ENCODE measurements around the gene PPP2R2D. TPM values are rescaled to one million over a fixed set of nuclear protein-coding genes. Genes with fewer than 3 reads are reported as not detected.

PPP2R2D gene
- total RNA-seq, 2 donors from 2014 or later, result 43.1 to 52.4 TPM

DNA sequence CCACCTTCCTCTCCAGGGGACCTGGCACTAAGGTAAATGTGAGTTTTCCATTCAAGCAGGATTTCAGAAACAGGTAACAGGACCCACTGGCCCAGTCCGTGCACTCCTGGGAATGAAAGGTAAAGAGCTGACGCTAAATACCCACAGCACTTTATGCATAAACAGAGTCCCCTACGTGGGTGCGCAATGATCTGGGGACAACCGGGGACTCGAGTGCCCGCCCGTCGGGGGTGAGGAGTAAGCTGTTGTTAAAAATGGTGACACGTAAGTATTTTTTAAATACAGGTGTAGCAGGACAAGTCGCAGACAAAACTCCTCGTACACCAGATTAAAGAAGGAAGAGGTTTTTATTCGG is 47.2 kb upstream of the PPP2R2D start:
- Histone ChIP-seq H3K27me3 (peaks cover 0 to 3% of the 10 kb centered on the region in 2 donors), H3K36me3 (replicated peaks in 1 of 2; ENCODE audit: insufficient read depth in 1 of 2, low read depth in 2 of 2) (no peaks in the 10 kb centered on the region), H3K9me3 (no peaks in the 10 kb centered on the region), H3K4me1 (no peaks in the 10 kb centered on the region), H3K4me3 (no peak overlapping the region), H3K27ac (no peak overlapping the region)
- TF ChIP-seq, protein P1, sequence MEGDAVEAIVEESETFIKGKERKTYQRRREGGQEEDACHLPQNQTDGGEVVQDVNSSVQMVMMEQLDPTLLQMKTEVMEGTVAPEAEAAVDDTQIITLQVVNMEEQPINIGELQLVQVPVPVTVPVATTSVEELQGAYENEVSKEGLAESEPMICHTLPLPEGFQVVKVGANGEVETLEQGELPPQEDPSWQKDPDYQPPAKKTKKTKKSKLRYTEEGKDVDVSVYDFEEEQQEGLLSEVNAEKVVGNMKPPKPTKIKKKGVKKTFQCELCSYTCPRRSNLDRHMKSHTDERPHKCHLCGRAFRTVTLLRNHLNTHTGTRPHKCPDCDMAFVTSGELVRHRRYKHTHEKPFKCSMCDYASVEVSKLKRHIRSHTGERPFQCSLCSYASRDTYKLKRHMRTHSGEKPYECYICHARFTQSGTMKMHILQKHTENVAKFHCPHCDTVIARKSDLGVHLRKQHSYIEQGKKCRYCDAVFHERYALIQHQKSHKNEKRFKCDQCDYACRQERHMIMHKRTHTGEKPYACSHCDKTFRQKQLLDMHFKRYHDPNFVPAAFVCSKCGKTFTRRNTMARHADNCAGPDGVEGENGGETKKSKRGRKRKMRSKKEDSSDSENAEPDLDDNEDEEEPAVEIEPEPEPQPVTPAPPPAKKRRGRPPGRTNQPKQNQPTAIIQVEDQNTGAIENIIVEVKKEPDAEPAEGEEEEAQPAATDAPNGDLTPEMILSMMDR (IDR thresholded peaks at IDR 0.05), result no peak
- TF ChIP-seq POLR2A (IDR thresholded peaks at IDR 0.05), result no peak
- DNase-seq (no peak), ATAC-seq (no peak)
- 72 to 78% methylated on average over 13 of the region's 13 CpGs for WGBS, 2 donors
- intact Hi-C loops (cut with DNase I), result no loop called here

DNA sequence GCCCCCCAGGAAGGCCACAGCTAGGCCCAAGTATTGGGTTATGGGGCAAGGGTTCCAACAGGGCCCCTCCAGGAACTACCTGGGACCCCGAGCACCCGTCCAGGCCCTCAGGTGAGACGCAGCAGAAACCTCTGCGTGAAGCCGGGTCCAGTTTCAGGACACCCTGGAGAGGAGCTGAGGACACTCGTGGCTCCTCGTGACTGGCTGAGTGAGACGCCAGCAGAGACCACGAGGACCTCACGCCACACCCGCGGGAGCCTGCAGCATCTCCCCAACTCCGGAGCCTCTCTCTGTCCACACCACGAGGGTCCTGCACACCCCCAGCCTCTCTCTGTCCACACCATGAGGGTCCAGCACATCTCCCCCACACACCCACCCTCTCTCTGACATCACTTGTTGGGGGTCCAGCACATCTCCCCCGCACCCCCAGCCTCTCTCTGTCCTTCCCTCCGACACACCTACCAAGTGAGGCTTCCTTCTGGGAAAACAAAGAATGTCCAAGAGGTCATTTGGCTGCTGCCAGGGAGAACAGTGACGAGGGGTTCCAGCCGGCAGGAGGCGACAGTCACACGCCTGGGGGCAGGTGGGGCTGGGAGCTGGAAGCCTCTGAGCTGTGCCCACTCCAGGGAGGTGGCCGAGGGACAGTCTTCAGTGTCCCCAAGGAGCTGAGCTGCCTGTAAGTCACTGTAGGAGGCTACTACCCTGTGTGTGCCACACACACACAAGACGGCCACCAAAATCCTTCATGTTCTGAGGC is 46.1 kb upstream of the PPP2R2D start:
- intact Hi-C loops (cut with DNase I), result no loop called here
- DNase-seq (no peak), ATAC-seq (no peak)
- Histone ChIP-seq H3K27me3 (peaks cover 0 to 3% of the 10 kb centered on the region in 2 donors), H3K36me3 (replicated peaks in 1 of 2; ENCODE audit: insufficient read depth in 1 of 2, low read depth in 2 of 2) (no peaks in the 10 kb centered on the region), H3K9me3 (no peaks in the 10 kb centered on the region), H3K4me1 (no peaks in the 10 kb centered on the region), H3K27ac (no peak overlapping the region), H3K4me3 (no peak overlapping the region)
- TF ChIP-seq POLR2A (IDR thresholded peaks at IDR 0.05), result no peak
- TF ChIP-seq, protein P1 (IDR thresholded peaks at IDR 0.05), result no peak
- WGBS, 2 donors, result 63% methylated on average over 10 to 22 of the region's 22 CpGs

DNA sequence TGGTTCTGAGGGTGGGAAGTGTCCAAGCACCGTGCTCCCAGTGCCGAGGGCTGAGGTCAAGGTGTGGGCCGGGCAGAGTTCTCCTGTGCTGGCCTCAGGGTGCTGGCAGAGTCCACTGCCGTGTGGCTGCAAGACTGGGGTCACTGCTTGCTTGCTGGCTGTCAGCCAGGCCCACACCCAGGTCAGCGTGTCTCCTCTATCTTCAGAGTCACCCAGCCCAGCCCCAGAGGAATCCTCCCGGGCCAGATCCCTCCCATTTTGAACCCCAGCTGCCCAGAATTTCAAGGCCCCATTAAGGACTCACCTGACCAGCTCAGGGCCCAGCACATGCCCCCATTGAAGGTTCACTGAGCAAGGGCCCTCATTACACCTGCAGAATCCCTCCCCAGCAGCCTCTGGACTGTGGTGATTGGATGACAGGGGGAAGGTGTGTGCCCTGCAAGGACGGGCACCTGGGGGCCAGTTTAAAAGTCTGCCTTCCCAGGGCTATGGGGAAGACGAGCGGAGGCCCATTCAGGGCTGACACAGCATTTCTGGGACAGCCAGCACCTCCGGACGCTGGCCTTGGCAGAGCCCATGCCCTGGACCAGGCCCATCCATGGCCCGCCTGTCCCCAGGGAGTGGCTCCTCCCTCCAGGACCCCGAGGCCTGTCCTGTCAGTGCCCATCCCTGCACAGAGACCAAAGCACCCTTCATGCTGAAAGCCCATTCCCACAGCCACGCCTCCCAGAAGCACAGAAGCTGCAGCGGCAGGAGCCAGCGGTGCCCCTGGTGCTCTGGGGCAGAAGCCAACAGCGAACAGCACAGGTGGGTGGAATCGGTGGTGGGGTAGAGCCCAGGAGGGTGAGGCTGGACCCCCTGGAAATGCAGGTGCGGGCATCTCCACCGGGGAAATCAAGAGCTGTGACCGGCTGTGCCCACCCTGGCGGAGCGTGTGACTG is 45.1 kb upstream of the PPP2R2D start:
- H3K27me3 ChIP-seq, result peaks cover 0 to 3% of the 10 kb centered on the region in 2 donors
- no peak for ATAC-seq
- H3K27ac ChIP-seq, result no peak overlapping the region
- no peaks in the 10 kb centered on the region for H3K9me3 ChIP-seq
- no peak for DNase-seq
- H3K4me3 ChIP-seq, result no peak overlapping the region
- WGBS, 2 donors, result 43 to 77% methylated on average over 8 to 22 of the region's 23 CpGs
- H3K4me1 ChIP-seq, result peaks cover under 1% of the 10 kb centered on the region
- TF ChIP-seq, protein P1 (IDR thresholded peaks at IDR 0.05), result no peak
- no peak for TF ChIP-seq POLR2A (IDR thresholded peaks at IDR 0.05)
- intact Hi-C loops (cut with DNase I), result no loop called here
- H3K36me3 ChIP-seq (replicated peaks in 1 of 2; ENCODE audit: insufficient read depth in 1 of 2, low read depth in 2 of 2), result no peaks in the 10 kb centered on the region

DNA sequence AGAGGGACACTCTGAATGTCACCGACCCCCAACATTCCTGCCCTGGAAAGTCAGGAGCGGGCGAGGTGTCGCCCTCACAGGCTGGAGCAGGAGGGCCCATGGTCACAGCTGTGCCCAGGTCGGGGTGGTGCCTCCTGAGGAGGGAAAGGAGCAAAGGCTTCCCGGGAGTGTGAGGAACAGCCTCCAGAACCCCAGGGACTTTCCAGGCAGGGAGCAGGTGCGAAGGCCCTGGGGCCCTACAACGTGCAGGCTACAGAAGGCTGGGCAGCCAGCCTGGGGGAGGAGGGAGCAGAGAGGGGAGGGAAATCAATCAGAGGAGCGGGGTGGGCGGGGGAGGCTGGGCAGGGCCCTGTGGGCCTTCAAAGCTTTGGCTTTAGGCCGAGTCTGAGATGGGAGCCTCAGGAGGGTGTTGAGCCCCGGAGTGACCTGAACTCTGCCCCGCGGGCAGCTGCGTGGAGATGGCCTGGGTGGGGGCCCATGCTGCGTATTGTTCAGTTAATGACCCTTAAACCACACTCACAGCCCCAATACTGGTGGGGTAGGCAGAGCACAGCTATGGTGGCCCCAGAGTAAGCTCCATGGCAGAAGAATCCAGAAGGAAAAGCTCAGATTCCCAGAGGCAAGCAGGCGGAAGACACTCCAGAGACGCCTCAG is 44.2 kb upstream of the PPP2R2D start:
- Histone ChIP-seq H3K4me1 (peaks cover 3% of the 10 kb centered on the region), H3K9me3 (no peaks in the 10 kb centered on the region), H3K27ac (no peak overlapping the region), H3K27me3 (peaks cover 0 to 3% of the 10 kb centered on the region in 2 donors), H3K4me3 (no peak overlapping the region), H3K36me3 (replicated peaks in 1 of 2; ENCODE audit: insufficient read depth in 1 of 2, low read depth in 2 of 2) (no peaks in the 10 kb centered on the region)
- intact Hi-C loops (cut with DNase I), result no loop called here
- ATAC-seq (no peak), DNase-seq (no peak)
- WGBS, 2 donors, result 58 to 78% methylated on average over 13 to 14 of the region's 18 CpGs
- TF ChIP-seq, protein P1 (IDR thresholded peaks at IDR 0.05), result no peak
- no peak for TF ChIP-seq POLR2A (IDR thresholded peaks at IDR 0.05)

All from body of pancreas (tissue), 4 donors.